Fibroblast of skin of left biceps (primary cell): ENCODE measurements around the gene FLVCR2.

Experiments used
- DNase-seq, 2 experiments: peaks; one replicate each; pipeline ENCODE4 v3.0.0-alpha.2; 2013; ENCODE audit warnings: low read depth in 2 of 2

The FLVCR2 gene

DNA sequence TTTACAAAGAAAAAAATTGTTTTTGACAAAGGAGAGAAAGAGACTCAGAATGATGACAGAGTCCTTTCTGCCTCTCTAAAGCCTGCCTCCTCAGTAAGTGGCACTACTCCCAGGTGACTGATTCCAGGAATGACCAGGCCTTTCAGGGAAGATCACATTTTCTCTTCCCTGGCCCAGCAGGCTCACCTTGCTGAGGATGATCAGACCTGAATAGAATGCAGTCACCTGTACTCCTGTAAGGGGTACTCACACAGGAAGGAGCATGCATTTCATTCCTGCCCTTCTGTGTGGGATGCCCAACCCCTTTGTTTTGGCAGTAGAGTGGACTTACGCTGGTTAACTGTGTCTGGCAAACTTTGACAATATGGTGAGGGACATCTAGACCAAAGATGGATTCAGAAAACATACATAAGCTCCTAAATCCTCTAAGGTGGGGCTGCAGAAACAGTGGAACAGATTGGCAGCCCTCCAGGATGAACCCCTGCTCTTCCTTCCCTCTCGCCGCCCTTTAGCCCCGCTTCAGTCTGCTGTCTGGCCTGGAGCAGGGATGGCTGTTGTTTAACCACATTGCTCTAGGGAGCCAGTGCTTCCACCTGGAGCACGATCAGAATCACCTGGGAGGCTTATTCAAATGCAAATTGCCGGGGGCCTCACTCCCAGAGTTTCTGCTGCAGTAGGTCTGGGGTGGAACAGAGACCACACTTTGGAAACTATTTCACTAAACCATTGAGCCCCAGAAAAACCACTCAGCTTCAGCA is 52.5 kb downstream of the FLVCR2 start:
- no peak for DNase-seq

DNA sequence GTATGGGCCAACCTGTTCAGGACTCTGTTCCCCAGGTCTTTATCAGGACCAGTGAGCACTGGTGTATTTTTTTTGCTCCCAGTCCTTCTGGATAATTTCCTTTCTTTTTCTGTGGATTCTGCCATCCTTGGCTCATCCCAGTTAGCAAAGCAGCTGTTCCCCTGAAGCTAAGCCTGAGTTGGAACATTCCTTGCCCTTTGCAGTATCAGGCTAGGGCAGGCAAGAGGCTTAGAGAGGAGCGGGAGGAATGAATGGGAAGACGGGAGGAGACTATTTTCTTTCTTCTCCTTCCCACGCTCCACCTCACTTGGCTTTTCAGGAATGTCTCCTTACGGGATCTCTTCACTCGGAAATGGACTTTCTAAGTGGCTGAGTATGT is 53.0 kb downstream of the FLVCR2 start:
- DNase-seq = no peak

- DNase-seq = no peak
Measured at GRCh38 chr14:75634848-75635247, 56.4 kb downstream of the FLVCR2 start.

GRCh38 chr14:75636100-75636692 is 57.8 kb downstream of the FLVCR2 start:
- no peak for DNase-seq

DNA sequence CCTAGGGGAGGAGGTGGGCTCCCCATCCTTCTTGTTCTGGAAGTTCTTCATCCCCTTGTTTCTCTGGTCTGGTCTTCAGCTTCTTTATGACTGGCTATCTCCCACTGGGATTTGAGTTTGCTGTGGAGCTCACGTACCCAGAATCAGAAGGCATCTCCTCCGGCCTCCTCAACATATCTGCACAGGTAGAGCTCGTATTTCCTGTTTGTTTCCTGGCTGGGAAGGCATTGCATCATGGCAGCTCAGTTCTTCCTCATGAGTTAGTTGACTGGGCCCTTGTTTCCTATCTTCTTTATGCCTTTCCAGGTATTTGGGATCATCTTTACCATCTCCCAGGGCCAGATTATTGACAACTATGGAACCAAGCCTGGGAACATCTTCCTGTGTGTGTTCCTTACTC is 62.5 kb downstream of the FLVCR2 start:
- DNase-seq = no peak

- DNase-seq = no peak
Measured at GRCh38 chr14:75643985-75644384, 65.6 kb downstream of the FLVCR2 start.

GRCh38 chr14:75645056-75645455 is 66.6 kb downstream of the FLVCR2 start:
- no peak for DNase-seq

DNA sequence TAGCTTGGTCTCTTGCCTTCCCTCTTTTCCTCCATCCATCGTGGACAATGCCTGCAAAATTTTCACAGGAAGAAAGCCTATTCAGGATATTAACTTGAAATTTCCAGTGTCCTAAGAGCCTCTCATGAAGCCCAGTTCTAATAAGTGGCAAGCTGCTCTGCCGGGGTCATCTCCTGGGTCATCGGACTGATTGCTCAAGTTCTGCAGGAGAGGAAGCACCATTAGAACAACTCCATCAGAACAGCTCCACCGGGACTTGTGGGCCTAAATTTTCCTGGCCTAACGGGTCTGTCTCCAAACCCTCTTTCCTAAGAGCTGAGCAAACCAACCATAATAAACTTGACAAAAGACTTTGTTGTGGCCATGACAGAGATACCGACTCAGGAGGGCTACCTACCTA is 68.3 kb downstream of the FLVCR2 start:
- DNase-seq = no peak

DNA sequence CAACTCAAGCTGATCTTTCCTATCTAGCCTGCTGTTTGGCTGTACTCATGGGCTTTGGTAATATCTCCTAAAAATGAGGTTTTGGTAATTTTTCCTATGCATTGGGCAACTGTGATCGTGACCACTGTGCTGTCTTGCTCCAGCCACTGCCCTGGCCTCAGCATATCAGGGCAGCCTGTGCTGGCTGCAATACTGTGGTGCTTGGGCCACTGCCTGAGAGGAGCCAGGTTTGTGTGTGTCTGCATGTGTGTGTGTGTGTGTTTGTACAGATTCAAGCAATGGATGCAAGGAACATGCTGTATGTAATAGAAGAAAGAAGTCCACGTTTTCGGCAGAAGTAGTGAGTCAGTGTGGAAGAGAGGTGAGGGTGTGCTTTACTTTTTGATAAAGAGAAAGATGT is 69.2 kb downstream of the FLVCR2 start:
- no peak for DNase-seq

- DNase-seq = peak; percentile 10 to 17
Measured at GRCh38 chr14:75648066-75648838, 69.8 kb downstream of the FLVCR2 start.

DNA sequence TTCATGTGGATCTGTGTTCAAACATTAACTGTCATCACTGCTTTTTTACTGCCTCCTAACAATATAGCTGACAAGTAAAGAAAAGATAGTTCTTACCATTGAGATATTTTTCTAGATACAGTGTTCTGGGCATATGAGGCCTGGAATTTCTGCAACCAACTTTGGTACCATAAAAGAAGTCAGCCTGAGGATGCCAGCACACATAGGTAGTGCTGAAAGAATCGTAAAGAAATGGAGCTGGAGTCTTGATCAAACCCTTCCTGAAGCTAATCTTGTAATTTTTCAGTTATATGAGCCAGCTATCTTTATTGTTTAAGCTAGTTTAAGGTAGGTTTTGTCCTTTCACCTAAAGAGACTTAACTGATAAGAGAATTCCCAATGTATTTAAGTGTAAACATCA is 70.9 kb downstream of the FLVCR2 start:
- DNase-seq = no peak

- no peak for DNase-seq
Measured at GRCh38 chr14:75649773-75650172, 71.4 kb downstream of the FLVCR2 start.

- DNase-seq = no peak
Measured at GRCh38 chr14:75650253-75651058, 72.0 kb downstream of the FLVCR2 start.

DNA sequence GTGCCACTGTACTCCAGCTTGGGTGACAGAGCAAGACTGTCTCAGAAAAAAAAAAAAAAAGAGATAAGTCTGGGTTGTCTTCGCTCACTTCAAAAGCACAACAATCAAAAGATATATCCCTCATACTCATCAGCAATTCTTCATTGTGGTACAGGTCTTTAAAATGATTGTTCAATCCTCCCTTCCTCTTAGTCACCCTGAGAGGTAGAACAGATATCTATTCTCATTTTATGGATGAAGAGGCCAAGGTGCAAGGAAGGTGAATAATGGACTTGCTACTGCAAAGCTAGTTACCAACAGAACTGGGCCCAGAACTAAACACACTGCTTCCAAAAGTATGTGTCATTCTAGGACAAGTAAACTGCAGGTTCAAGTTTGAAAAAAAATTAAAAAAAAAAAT is 75.1 kb downstream of the FLVCR2 start:
- no peak for DNase-seq

- peak in 1 of 2 experiments; percentile 10 for DNase-seq
Measured at GRCh38 chr14:75654127-75654732, 75.8 kb downstream of the FLVCR2 start.

GRCh38 chr14:75655235-75655634 is 76.8 kb downstream of the FLVCR2 start:
- no peak for DNase-seq

DNA sequence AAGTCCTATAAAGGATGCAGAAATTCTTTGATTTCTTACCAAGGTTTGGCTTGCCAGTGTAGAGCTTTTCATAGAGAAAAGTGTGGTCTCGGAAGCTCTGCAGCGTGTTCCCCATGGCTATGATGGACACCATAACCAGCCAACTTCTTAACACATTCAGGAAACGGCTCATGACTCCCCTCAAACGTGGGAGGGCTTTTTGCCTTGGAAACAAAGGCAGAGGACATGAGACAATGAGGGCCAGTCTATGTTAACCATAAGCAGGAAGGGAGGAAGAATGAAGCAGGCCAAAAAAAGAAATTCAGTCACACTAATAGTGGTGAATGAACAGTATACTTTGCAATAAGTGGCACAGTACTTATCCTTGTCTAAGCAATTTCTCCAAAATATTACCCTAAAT is 78.9 kb downstream of the FLVCR2 start:
- DNase-seq = no peak

DNA sequence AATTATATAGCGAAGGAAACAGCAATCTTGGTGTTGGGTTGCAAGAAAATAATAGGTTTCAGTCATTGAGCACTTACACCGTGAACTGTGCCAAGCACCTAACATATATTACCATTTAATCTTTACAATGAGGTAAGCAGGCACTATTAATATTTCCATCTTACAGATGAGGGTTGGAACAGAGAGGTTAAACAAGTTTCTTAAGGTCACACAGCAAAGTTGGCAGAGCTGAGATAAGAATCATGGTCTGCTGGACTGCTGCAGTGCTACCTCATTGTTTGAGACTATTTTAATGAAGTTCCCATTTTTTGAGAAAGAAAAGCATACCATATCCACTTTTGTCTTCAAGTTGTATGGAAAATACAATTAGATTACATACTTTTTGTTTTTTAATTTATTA is 80.5 kb downstream of the FLVCR2 start:
- DNase-seq = no peak

DNA sequence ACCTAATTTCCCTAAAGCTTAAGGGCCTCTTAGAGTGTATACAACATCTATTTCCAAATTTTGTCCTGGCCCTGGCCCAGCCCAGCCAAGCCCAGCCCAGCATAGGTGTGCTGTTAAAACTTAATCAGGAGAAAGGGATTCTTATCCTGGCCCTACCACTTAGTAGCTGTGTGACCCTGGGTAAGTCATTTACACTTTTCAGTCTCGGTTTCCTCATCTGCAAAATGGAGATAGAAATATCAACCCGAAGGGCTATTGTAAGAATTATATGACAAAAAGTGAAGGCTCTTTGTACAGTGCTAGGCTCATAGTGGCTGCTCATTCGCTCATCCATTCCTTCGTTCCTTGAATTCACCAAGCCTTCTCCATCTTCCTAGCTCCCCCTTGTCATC is 81.8 kb downstream of the FLVCR2 start:
- no peak for DNase-seq

DNA sequence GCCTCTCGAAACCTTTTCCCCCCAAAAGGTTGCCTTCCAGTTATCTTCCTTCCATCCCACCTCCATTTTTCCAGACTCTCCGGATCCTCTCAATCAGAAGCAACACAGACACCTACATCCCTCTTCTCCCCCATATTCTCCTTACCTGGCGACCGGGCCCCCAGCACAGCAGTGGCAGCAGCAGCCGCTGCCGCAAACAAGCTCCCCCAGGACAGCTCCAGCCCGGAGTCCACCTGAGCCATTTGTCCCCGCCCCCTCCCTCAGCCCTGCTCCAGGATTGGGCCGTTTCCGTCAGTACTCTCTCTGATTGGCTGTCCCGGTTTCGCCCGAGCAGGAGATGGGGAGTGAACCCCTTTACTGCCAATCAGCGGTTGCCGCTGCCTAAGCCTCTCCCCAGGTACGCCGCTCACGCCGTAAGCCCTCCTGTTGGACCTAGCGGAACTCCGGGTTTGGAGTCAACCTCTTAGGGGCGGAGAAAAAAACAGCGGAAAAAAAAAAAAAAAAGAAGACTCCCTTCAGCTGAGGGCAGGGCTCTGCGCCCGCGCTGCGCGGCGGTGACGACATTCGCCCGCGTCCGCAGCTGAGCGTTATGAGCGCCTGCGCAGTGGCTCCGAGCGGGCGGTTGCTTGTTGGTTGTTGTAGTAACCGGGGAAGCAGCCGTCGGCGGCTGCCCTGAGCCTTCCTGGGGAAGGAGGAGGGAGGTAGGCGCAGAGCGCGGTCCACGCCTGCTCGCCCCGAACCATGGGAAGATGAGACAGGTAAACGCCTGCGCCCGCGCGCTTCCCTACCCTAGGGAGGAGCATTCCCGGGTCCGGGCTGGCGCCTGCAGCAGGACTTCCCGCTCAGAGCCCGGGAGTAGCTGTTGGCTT is 82.4 kb downstream of the FLVCR2 start, which contains the start of the genes ERG28 and TTLL5:
ERG28 (minus strand) TSS at position 247 of the 869 bp plus-strand sequence. CDS start 3,374 bp downstream, outside the sequence.
TTLL5 (plus strand) TSS at position 617 of the 869 bp plus-strand sequence. CDS start 1,904 bp downstream, outside the sequence.
- DNase-seq = peak; percentile 95 to 96

- no peak for DNase-seq
Measured at GRCh38 chr14:75661499-75661814, 83.0 kb downstream of the FLVCR2 start.
